ENCODE measurements around the gene TCF3. TPM values are rescaled to one million over a fixed set of nuclear protein-coding genes. Genes with fewer than 3 reads are reported as not detected.
A peak's percentile ranks its signal among the peaks of the same experiment; 100 is the strongest.

Gene TCF3
- total RNA-seq, 3 donors from 2014 or later, result 54.4 to 57.7 (median 57.4) TPM

- H3K4me3 ChIP-seq, result peak overlapping the region; percentile 44
- intact Hi-C loops (cut with DNase I, micrococcal nuclease), result no loop called here
- H3K36me3 ChIP-seq (ENCODE audit: low read depth), result no peaks in the 10 kb centered on the region
- peaks cover 8% of the 10 kb centered on the region for H3K4me1 ChIP-seq (ENCODE audit: low read depth)
- DNase-seq, result peak; percentile 65 to 70 (median 66)
- no peak for TF ChIP-seq CTCF (IDR thresholded peaks at IDR 0.05)
- no peaks in the 10 kb centered on the region for H3K9me3 ChIP-seq
- peak; percentile 71 for ATAC-seq
Measured at GRCh38 chr19:1566392-1567115, 85.9 kb downstream of the TCF3 start.

GRCh38 chr19:1563251-1563650 lies 89.2 kb downstream of the TCF3 start:
- no peak for ATAC-seq
- H3K36me3 ChIP-seq (ENCODE audit: low read depth), result no peaks in the 10 kb centered on the region
- no peak for DNase-seq
- no peaks in the 10 kb centered on the region for H3K9me3 ChIP-seq
- no peak overlapping the region for H3K4me3 ChIP-seq
- H3K4me1 ChIP-seq (ENCODE audit: low read depth), result no peaks in the 10 kb centered on the region
- no peak for TF ChIP-seq CTCF (IDR thresholded peaks at IDR 0.05)
- intact Hi-C loops (cut with DNase I, micrococcal nuclease), result no loop called here

- no peak for ATAC-seq
- no peak for TF ChIP-seq CTCF (IDR thresholded peaks at IDR 0.05)
- no peak for DNase-seq
- Histone ChIP-seq H3K4me1 (ENCODE audit: low read depth) (no peaks in the 10 kb centered on the region), H3K4me3 (no peak overlapping the region), H3K36me3 (ENCODE audit: low read depth) (no peaks in the 10 kb centered on the region), H3K9me3 (no peaks in the 10 kb centered on the region)
- intact Hi-C loops (cut with DNase I, micrococcal nuclease), result no loop called here
Measured at GRCh38 chr19:1561236-1561842, 91.1 kb downstream of the TCF3 start.

- TF ChIP-seq CTCF (IDR thresholded peaks at IDR 0.05), result no peak
- no peaks in the 10 kb centered on the region for H3K36me3 ChIP-seq (ENCODE audit: low read depth)
Measured at GRCh38 chr19:1560286-1560882, 92.0 kb downstream of the TCF3 start.

More at GRCh38 chr19:1560286-1560882, 92.0 kb downstream of the TCF3 start:
- Histone ChIP-seq H3K4me3 (no peak overlapping the region), H3K9me3 (no peaks in the 10 kb centered on the region), H3K4me1 (ENCODE audit: low read depth) (no peaks in the 10 kb centered on the region)
- intact Hi-C loops (cut with DNase I, micrococcal nuclease), result no loop called here
- no peak for ATAC-seq
- DNase-seq, result no peak

Other genes starting within 250 kb of the TCF3 start
- gene DAZAP1, start 245.0 kb downstream of the TCF3 start, total RNA-seq, result 100 to 1,000 TPM; 117 to 123 (median 119) TPM
- gene RPS15, start 214.2 kb downstream of the TCF3 start, total RNA-seq, result 100 to 1,000 TPM; 748 to 897 (median 892) TPM
- 1 to 10 TPM in 1 of 3 donors, under 1 TPM in 2; 0.23 to 5.9 (median 0.24) TPM for gene APC2, start 202.5 kb downstream of the TCF3 start, total RNA-seq
- 10 to 100 TPM; 36.7 to 48.9 (median 38.1) TPM for gene C19orf25, start 173.4 kb downstream of the TCF3 start, total RNA-seq
- gene PCSK4, start 162.3 kb downstream of the TCF3 start, total RNA-seq, result 1 to 10 TPM; 3.3 to 7.5 (median 4.9) TPM
- 1 to 10 TPM; 2.0 to 5.1 (median 4.5) TPM for gene REEP6, start 161.4 kb downstream of the TCF3 start, total RNA-seq
- 1 to 10 TPM; 2.7 to 3.5 (median 3.3) TPM for gene ADAMTSL5, start 139.6 kb downstream of the TCF3 start, total RNA-seq
- gene PLK5, start 128.5 kb downstream of the TCF3 start, total RNA-seq, result under 1 TPM in 1 of 3 donors, not detected in 2; 0.16 TPM
- gene MEX3D, start 84.3 kb downstream of the TCF3 start, total RNA-seq, result 10 to 100 TPM; 21.3 to 28.1 (median 21.5) TPM
- gene MBD3, start 59.8 kb downstream of the TCF3 start, total RNA-seq, result 10 to 100 TPM; 54.1 to 78.2 (median 54.2) TPM
- 100 to 1,000 TPM; 265 to 301 (median 272) TPM for gene UQCR11, start 47.2 kb downstream of the TCF3 start, total RNA-seq
- not detected for gene ONECUT3, start 100.9 kb upstream of the TCF3 start, total RNA-seq
- gene ATP8B3, start 159.7 kb upstream of the TCF3 start, total RNA-seq, result 1 to 10 TPM in 1 of 3 donors, under 1 TPM in 2; 0.55 to 1.2 (median 0.80) TPM
- 10 to 100 TPM; 45.4 to 54.3 (median 50.2) TPM for gene REXO1, start 195.9 kb upstream of the TCF3 start, total RNA-seq
- gene KLF16, start 211.0 kb upstream of the TCF3 start, total RNA-seq, result 10 to 100 TPM; 22.6 to 26.5 (median 25.6) TPM
- 10 to 100 TPM; 60.9 to 65.8 (median 65.8) TPM for gene ABHD17A, start 232.9 kb upstream of the TCF3 start, total RNA-seq